C4-2B (cell line): ENCODE results near the gene SARS2.

Experiments
- H3K27ac ChIP-seq: fragments of 450-650 bp; 2 replicates; pipeline ENCODE4 v1.5.1; 2017
- ZFX ChIP-seq: fragments of 450-650 bp; IDR thresholded peaks from 2 replicates; pipeline ENCODE4 v1.6.1; 2017
- TF ChIP-seq, protein P1 (sequence below): fragments of 450-650 bp; conservative IDR thresholded peaks from 2 replicates; pipeline ENCODE4 v1.5.1; 2017; ENCODE audit warnings: mild to moderate bottlenecking

SARS2 gene

DNA sequence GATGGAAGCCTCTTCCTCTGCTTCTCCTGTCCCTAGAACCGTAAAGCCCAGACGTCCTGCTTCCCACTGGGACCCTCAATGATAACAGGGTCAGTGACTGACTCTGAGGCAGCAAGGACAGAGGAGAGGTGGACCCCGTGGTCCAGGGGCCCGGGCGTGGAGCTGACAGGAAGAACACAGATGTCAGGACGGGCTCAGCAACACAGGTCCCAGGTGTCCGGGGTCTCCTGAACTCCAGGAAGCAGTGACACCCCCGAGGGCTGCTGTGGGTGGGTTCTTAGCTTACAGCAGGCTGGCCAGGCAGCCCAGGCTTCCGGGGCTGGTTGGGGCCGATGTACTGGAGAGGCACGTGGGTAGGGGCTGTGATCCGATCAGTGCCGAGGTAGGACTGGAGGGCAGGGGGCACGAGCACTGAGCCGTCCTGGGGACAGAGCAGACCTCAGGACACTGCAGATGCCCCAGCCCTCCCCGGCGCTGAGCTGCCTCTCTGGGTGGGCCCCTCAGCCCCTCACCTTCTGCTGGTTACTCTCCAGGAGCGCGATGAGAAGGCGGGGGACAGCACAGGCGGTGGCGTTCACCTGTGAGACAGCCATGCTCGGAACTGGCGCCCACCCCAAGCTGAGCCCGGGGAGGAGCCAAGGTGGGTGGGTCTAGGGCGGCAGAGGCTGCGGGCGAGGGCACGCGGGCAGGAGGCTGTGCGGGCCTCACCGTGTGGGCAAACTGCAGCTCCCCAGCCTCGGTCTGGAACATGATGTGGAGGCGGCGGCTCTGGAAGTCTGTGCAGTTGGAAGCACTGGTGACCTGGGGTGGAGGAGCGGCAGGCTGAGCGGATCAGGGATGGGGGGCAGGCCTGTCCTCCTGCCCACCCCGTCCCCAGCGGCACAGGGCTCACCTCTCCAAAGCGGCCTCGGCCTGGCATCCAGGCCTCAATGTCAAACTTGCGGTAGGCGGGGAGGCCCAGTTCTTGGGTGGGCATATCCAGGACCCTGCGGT lies 14.9 kb downstream of the SARS2 start:
- no peak for TF ChIP-seq ZFX
- TF ChIP-seq, protein P1, sequence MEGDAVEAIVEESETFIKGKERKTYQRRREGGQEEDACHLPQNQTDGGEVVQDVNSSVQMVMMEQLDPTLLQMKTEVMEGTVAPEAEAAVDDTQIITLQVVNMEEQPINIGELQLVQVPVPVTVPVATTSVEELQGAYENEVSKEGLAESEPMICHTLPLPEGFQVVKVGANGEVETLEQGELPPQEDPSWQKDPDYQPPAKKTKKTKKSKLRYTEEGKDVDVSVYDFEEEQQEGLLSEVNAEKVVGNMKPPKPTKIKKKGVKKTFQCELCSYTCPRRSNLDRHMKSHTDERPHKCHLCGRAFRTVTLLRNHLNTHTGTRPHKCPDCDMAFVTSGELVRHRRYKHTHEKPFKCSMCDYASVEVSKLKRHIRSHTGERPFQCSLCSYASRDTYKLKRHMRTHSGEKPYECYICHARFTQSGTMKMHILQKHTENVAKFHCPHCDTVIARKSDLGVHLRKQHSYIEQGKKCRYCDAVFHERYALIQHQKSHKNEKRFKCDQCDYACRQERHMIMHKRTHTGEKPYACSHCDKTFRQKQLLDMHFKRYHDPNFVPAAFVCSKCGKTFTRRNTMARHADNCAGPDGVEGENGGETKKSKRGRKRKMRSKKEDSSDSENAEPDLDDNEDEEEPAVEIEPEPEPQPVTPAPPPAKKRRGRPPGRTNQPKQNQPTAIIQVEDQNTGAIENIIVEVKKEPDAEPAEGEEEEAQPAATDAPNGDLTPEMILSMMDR: no peak
- H3K27ac ChIP-seq: no peak overlapping the region

DNA sequence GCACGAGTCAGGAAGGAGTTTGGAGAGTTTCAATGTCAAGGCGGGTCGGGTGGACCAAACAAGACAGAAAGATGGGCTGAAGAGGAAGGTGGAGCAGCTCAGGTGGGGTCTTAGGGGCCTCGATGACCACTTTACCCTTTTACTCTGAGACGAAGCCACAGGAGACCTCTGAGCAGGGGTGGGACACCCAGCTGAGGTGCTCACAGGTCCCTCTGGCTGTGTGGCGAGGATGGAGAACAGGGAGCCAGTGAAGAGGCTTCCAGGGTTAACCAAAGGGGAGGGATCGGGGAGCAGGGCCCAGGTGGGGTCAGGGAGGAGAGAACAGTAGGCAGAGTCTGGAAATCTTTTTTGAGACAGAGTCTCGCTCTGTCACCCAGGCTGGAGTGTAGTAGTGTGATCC lies 16.6 kb downstream of the SARS2 start:
- H3K27ac ChIP-seq: no peak overlapping the region
- TF ChIP-seq, protein P1: no peak
- no peak for TF ChIP-seq ZFX

DNA sequence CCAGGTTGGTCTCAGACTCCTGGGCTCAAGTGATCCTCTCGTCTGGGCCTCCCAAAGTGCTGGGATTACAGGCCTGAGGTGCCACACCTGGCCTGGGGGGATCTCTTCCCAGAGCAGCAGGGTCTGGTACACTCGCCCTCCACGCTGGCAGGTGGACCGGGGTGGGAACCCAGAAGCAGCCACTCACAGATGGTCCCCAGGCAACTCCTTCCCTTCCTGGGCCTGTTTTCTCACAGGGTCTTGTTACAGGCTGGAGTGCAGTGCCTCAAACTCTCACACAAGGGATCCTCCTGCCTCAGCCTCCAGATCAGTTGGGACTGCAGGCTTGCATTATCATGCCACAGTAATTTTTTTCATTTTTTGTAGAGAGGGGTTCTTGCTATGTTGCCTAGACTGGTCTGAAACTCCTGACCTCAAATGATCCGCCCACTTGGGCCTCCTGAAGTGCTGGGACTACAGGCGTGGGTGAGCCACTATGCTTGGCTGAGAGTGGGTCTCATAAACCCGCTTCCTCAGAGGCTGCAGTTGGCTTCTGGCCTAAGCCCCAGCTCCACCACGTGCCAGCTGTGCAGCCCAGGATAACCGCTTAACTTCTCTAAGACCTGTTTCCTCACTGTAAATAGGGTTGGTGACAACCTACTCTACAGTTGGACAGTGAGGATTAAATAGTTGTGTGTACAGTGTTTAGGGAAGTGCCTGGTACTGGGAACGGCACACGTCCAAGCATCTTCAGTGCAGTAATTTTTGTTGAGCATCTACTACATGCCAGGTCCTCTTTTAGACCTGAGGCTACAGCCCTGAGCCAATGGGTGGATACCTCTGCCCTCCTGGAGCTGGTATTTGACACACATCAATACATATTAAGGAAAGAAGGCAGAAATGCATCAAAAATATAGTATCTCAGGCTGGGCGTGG lies 17.7 kb downstream of the SARS2 start:
- H3K27ac ChIP-seq: no peak overlapping the region
- TF ChIP-seq, protein P1: no peak
- no peak for TF ChIP-seq ZFX

DNA sequence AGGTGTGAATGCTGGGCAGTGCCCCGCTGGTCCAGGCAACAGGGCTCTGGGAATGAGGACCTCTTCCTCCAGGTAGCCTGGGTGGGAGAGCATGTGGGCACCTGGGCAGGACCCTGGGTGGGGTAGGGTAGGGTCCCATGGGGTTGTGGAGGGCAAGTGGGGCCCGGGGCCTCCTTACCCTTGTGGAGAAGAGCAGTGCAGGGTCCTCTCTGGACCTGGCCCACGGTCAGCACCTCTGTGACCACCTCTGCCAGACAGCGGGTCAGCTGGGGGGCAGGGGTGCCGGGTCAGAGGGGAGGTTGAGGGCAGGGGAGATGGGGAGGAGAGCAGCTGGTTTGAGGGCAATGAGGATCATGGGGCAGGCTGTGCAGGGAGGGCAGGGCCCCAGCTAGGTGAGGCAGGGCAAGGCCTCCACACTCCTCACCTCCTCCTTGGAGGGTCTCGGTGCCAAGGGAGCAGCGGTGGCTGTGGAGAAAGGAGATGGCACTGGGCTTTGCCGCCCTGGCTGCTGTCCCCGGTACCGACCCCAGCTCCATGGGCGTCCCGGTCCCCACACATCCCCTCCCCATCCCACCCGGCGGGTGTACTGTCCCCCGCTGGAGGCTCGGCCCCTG lies 19.1 kb downstream of the SARS2 start:
- H3K27ac ChIP-seq: no peak overlapping the region
- TF ChIP-seq, protein P1: no peak

DNA sequence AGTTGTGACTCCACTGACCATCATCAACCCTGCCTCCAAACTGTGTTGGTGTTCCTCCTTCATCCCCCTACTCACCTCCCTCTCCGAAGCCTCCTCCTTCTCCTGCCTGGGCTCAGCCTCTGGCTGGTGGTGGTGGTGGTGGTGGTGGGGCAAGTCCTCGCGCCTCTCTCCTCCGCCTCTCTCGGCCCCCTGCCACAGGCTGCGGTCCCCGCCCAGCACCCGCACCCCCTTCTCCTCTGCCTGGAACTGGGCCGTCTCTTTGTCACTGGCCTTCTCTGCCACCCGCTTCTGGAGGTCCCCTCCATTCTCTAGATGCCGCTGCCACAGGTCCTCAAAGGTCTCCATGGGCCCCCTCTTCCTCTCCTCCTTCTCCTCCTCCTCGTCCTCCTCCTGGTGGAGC lies 20.1 kb downstream of the SARS2 start:
- no peak overlapping the region for H3K27ac ChIP-seq
- TF ChIP-seq ZFX: no peak

DNA sequence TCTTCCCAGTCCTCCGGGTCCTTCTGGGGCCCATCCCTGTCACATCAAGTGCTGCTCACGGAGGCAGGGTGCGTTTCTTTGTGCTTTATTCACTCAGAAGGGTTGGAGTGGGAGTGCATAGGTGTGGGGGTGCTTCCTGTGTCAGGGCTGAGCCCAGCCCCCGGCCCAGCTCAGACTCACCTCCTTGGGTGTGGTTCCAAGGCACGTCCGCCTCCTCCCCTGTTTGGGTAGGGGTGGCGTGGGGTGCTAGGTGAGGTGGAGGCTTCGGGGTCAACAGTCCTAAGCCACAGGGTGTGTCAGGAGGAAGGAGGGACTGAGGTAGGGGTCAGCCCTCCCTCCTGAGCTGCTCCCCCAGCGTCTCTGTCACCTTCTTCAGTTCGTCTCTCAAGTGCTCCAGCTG lies 21.7 kb downstream of the SARS2 start:
- no peak overlapping the region for H3K27ac ChIP-seq
- TF ChIP-seq, protein P1: no peak

DNA sequence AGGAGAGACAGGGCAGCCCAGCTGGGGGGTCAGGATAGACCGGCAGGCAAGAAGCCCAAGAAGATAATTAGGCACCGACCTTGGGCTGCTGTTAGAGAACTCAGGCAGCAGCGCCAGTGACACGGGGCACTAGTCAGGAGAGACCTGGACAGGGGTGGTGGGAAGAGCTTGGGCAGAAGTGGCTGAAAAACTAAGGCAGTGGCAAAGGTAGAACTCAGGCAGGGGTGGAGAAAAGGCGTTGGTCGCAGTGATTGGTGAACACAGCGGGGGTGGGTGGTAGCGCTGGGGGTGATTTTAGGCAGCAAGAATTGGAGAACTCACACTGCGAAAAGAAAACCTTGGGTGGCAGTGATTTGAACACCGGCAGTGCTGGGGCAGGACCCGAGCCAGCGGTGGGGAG lies 22.9 kb downstream of the SARS2 start:
- TF ChIP-seq, protein P1: no peak
- TF ChIP-seq ZFX: no peak
- no peak overlapping the region for H3K27ac ChIP-seq
